WTC11 (cell line): ENCODE results near the gene FKBP5. TPM values are rescaled to one million over a fixed set of nuclear protein-coding genes. Genes with fewer than 3 reads are reported as not detected.

Experiments
- FOXJ3 ChIP-seq: sonication (generic); formaldehyde crosslinking; IDR thresholded peaks from 2 replicates; pipeline ENCODE4 v1.9.0; 2021; ENCODE audit warnings: missing genetic modification reagents, mild to moderate bottlenecking, borderline replicate concordance
- NFE2L1 ChIP-seq: sonication (generic); formaldehyde crosslinking; IDR thresholded peaks from 2 replicates; pipeline ENCODE4 v1.8.1; 2023; ENCODE audit warnings: missing genetic modification reagents
- NR1H2 ChIP-seq: sonication (generic); formaldehyde crosslinking; IDR thresholded peaks from 2 replicates; pipeline ENCODE4 v1.9.0; 2021; ENCODE audit warnings: mild to moderate bottlenecking, moderate library complexity, missing genetic modification reagents
- TEAD4 ChIP-seq: sonication (generic); formaldehyde crosslinking; IDR thresholded peaks from 2 replicates; pipeline ENCODE4 v1.8.0; 2022; ENCODE audit warnings: mild to moderate bottlenecking, missing genetic modification reagents
- ZNF138 ChIP-seq: sonication (generic); formaldehyde crosslinking; conservative IDR thresholded peaks from 2 replicates; pipeline ENCODE4 v1.8.1; 2022; ENCODE audit warnings: mild to moderate bottlenecking, moderate library complexity, missing genetic modification reagents
- total RNA-seq: library from RNA; stranded (reverse); gene quantifications from 3 replicates; pipeline ENCODE4 v1.2.3, GENCODE V29; 2021
- TF ChIP-seq, protein P1 (sequence below): sonication (generic); formaldehyde crosslinking; IDR thresholded peaks from 2 replicates; pipeline ENCODE4 v1.8.1; 2023; ENCODE audit warnings: mild to moderate bottlenecking, moderate library complexity, missing genetic modification reagents
- TF ChIP-seq, protein P2 (sequence below): sonication (generic); formaldehyde crosslinking; IDR thresholded peaks from 2 replicates; pipeline ENCODE4 v1.8.0; 2023; ENCODE audit warnings: missing genetic modification reagents
- TF ChIP-seq, protein P3 (sequence below): sonication (generic); formaldehyde crosslinking; conservative IDR thresholded peaks from 2 replicates; pipeline ENCODE4 v1.8.1; 2022; ENCODE audit warnings: mild to moderate bottlenecking, missing genetic modification reagents
- TF ChIP-seq, protein P4 (sequence below): fragments of 250-450 bp; sonication (Bioruptor Pico); IDR thresholded peaks from 2 replicates; pipeline ENCODE4 v1.9.0; 2021; ENCODE audit warnings: moderate library complexity, mild to moderate bottlenecking, inconsistent platforms, borderline replicate concordance
- TF ChIP-seq, protein P5 (sequence below): sonication (generic); formaldehyde crosslinking; IDR thresholded peaks from 2 replicates; pipeline ENCODE4 v1.8.0; 2023; ENCODE audit warnings: missing genetic modification reagents, mild to moderate bottlenecking, borderline replicate concordance
- TF ChIP-seq, protein P6 (sequence below): fragments of 200-600 bp; IDR thresholded peaks from 2 replicates; pipeline ENCODE4 v1.8.0; 2022; ENCODE audit warnings: antibody characterized with exemption
- TF ChIP-seq, protein P7 (sequence below): sonication (generic); formaldehyde crosslinking; conservative IDR thresholded peaks from 2 replicates; pipeline ENCODE4 v1.8.1; 2023; ENCODE audit warnings: mild to moderate bottlenecking, low read depth, missing genetic modification reagents, moderate library complexity
- TF ChIP-seq, protein P8 (sequence below): sonication (generic); formaldehyde crosslinking; IDR thresholded peaks from 2 replicates; pipeline ENCODE4 v1.8.1; 2022; ENCODE audit warnings: low read depth, missing genetic modification reagents, borderline replicate concordance

FKBP5 gene
- total RNA-seq, 1 experiment from 2014 or later = 27.2 TPM

DNA sequence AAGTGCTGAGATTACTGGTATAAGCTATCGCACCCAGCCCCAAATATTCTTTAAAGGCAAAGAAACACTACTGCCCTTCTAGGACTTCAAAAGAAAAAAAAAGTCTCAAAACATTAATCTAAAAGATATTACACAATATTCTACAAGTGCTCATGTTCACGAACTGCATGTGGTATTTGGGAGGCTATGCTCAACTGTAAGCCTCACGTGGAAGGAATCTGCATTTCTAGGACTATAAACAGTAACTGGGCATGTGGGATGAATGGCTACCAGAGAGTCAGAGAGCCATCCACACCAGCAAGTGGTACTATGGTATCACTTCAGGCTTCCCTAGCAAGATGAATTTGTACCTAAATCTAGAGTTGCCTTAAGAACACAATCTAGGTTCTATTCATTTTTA, 50.0 kb downstream of the FKBP5 start (continued):
- TF ChIP-seq, protein P1, sequence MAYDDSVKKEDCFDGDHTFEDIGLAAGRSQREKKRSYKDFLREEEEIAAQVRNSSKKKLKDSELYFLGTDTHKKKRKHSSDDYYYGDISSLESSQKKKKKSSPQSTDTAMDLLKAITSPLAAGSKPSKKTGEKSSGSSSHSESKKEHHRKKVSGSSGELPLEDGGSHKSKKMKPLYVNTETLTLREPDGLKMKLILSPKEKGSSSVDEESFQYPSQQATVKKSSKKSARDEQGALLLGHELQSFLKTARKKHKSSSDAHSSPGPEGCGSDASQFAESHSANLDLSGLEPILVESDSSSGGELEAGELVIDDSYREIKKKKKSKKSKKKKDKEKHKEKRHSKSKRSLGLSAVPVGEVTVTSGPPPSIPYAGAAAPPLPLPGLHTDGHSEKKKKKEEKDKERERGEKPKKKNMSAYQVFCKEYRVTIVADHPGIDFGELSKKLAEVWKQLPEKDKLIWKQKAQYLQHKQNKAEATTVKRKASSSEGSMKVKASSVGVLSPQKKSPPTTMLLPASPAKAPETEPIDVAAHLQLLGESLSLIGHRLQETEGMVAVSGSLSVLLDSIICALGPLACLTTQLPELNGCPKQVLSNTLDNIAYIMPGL (CRISPR knock-in tag) = no peak
- TF ChIP-seq, protein P2, sequence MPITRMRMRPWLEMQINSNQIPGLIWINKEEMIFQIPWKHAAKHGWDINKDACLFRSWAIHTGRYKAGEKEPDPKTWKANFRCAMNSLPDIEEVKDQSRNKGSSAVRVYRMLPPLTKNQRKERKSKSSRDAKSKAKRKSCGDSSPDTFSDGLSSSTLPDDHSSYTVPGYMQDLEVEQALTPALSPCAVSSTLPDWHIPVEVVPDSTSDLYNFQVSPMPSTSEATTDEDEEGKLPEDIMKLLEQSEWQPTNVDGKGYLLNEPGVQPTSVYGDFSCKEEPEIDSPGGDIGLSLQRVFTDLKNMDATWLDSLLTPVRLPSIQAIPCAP (CRISPR knock-in tag) = no peak
- TF ChIP-seq, protein P3, sequence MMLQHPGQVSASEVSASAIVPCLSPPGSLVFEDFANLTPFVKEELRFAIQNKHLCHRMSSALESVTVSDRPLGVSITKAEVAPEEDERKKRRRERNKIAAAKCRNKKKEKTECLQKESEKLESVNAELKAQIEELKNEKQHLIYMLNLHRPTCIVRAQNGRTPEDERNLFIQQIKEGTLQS (CRISPR knock-in tag) = no peak
- TF ChIP-seq, protein P4, sequence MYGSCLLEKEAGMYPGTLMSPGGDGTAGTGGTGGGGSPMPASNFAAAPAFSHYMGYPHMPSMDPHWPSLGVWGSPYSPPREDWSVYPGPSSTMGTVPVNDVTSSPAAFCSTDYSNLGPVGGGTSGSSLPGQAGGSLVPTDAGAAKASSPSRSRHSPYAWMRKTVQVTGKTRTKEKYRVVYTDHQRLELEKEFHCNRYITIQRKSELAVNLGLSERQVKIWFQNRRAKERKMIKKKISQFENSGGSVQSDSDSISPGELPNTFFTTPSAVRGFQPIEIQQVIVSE (CRISPR knock-in tag) = no peak
- TF ChIP-seq, protein P5, sequence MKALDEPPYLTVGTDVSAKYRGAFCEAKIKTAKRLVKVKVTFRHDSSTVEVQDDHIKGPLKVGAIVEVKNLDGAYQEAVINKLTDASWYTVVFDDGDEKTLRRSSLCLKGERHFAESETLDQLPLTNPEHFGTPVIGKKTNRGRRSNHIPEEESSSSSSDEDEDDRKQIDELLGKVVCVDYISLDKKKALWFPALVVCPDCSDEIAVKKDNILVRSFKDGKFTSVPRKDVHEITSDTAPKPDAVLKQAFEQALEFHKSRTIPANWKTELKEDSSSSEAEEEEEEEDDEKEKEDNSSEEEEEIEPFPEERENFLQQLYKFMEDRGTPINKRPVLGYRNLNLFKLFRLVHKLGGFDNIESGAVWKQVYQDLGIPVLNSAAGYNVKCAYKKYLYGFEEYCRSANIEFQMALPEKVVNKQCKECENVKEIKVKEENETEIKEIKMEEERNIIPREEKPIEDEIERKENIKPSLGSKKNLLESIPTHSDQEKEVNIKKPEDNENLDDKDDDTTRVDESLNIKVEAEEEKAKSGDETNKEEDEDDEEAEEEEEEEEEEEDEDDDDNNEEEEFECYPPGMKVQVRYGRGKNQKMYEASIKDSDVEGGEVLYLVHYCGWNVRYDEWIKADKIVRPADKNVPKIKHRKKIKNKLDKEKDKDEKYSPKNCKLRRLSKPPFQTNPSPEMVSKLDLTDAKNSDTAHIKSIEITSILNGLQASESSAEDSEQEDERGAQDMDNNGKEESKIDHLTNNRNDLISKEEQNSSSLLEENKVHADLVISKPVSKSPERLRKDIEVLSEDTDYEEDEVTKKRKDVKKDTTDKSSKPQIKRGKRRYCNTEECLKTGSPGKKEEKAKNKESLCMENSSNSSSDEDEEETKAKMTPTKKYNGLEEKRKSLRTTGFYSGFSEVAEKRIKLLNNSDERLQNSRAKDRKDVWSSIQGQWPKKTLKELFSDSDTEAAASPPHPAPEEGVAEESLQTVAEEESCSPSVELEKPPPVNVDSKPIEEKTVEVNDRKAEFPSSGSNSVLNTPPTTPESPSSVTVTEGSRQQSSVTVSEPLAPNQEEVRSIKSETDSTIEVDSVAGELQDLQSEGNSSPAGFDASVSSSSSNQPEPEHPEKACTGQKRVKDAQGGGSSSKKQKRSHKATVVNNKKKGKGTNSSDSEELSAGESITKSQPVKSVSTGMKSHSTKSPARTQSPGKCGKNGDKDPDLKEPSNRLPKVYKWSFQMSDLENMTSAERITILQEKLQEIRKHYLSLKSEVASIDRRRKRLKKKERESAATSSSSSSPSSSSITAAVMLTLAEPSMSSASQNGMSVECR (CRISPR knock-in tag) = no peak
- TF ChIP-seq, protein P6, sequence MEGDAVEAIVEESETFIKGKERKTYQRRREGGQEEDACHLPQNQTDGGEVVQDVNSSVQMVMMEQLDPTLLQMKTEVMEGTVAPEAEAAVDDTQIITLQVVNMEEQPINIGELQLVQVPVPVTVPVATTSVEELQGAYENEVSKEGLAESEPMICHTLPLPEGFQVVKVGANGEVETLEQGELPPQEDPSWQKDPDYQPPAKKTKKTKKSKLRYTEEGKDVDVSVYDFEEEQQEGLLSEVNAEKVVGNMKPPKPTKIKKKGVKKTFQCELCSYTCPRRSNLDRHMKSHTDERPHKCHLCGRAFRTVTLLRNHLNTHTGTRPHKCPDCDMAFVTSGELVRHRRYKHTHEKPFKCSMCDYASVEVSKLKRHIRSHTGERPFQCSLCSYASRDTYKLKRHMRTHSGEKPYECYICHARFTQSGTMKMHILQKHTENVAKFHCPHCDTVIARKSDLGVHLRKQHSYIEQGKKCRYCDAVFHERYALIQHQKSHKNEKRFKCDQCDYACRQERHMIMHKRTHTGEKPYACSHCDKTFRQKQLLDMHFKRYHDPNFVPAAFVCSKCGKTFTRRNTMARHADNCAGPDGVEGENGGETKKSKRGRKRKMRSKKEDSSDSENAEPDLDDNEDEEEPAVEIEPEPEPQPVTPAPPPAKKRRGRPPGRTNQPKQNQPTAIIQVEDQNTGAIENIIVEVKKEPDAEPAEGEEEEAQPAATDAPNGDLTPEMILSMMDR = no peak
- TF ChIP-seq, protein P7, sequence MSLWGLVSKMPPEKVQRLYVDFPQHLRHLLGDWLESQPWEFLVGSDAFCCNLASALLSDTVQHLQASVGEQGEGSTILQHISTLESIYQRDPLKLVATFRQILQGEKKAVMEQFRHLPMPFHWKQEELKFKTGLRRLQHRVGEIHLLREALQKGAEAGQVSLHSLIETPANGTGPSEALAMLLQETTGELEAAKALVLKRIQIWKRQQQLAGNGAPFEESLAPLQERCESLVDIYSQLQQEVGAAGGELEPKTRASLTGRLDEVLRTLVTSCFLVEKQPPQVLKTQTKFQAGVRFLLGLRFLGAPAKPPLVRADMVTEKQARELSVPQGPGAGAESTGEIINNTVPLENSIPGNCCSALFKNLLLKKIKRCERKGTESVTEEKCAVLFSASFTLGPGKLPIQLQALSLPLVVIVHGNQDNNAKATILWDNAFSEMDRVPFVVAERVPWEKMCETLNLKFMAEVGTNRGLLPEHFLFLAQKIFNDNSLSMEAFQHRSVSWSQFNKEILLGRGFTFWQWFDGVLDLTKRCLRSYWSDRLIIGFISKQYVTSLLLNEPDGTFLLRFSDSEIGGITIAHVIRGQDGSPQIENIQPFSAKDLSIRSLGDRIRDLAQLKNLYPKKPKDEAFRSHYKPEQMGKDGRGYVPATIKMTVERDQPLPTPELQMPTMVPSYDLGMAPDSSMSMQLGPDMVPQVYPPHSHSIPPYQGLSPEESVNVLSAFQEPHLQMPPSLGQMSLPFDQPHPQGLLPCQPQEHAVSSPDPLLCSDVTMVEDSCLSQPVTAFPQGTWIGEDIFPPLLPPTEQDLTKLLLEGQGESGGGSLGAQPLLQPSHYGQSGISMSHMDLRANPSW = no peak
- TF ChIP-seq ZNF138 (CRISPR knock-in tag) (no peak), TEAD4 (CRISPR knock-in tag) (no peak), NR1H2 (CRISPR knock-in tag) (no peak), NFE2L1 (CRISPR knock-in tag) (no peak), FOXJ3 (CRISPR knock-in tag) (no peak)
- TF ChIP-seq, protein P8, sequence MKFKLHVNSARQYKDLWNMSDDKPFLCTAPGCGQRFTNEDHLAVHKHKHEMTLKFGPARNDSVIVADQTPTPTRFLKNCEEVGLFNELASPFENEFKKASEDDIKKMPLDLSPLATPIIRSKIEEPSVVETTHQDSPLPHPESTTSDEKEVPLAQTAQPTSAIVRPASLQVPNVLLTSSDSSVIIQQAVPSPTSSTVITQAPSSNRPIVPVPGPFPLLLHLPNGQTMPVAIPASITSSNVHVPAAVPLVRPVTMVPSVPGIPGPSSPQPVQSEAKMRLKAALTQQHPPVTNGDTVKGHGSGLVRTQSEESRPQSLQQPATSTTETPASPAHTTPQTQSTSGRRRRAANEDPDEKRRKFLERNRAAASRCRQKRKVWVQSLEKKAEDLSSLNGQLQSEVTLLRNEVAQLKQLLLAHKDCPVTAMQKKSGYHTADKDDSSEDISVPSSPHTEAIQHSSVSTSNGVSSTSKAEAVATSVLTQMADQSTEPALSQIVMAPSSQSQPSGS (CRISPR knock-in tag) = no peak
